ENCODE data around the gene FGF10. TPM values are rescaled to one million over a fixed set of nuclear protein-coding genes. Genes with fewer than 3 reads are reported as not detected.

The FGF10 gene
- total RNA-seq, 1 donor from 2014 or later: 4.5 TPM

DNA sequence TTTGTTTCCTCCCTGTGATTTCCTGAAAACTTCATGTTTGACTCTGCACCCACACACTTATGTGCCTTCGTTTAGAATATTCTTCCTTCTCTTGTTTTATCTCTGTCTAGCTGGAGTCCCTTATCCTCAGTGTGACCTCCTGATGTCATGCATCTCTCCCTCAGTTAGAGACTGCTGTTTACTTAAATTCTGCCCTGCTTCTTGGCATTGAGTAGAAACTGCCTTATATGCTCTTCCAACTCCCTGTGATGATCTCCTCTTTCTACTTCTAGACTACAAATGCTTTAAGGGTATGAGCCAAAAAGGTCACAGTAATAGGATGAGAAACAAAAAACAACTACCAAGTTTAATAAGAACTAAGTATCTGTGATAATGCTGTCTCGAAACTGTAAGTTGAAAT lies 12.2 kb downstream of the FGF10 start:
- Mint-ChIP-seq H3K4me1 (no peaks in the 10 kb centered on the region), H3K4me3 (no peak overlapping the region), H3K27me3 (ENCODE audit: low read depth) (no peaks in the 10 kb centered on the region), H3K27ac (ENCODE audit: unreplicated experiment) (no peak overlapping the region), H3K36me3 (ENCODE audit: low read depth) (peaks cover 6% of the 10 kb centered on the region), H3K9me3 (peaks cover 6% of the 10 kb centered on the region)
- TF ChIP-seq, protein P1, sequence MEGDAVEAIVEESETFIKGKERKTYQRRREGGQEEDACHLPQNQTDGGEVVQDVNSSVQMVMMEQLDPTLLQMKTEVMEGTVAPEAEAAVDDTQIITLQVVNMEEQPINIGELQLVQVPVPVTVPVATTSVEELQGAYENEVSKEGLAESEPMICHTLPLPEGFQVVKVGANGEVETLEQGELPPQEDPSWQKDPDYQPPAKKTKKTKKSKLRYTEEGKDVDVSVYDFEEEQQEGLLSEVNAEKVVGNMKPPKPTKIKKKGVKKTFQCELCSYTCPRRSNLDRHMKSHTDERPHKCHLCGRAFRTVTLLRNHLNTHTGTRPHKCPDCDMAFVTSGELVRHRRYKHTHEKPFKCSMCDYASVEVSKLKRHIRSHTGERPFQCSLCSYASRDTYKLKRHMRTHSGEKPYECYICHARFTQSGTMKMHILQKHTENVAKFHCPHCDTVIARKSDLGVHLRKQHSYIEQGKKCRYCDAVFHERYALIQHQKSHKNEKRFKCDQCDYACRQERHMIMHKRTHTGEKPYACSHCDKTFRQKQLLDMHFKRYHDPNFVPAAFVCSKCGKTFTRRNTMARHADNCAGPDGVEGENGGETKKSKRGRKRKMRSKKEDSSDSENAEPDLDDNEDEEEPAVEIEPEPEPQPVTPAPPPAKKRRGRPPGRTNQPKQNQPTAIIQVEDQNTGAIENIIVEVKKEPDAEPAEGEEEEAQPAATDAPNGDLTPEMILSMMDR (conservative IDR thresholded peaks at IDR 0.05): no peak
- no peak for DNase-seq (ENCODE audit: low read depth, low spot score)

DNA sequence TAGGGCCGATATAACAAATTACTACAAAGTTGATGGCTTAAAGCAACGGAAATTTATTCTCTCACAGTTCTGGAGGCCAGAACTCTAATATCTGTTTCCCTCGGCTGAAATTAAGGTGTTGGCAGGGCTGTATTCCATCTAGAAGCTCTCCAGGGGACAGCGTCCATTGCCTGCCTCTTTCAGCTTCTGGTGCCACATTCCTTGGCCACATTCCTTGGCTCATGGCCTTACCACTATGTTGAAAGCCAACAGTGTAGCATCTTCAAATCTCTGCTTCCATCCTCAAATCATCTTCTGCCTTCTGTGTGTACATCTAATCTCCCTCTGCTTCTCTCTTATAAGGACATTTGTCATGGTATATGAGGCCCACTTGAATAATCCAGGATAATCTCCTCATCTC lies 17.2 kb downstream of the FGF10 start:
- no peak for DNase-seq (ENCODE audit: low read depth, low spot score)
- Mint-ChIP-seq H3K4me3 (no peak overlapping the region), H3K27me3 (ENCODE audit: low read depth) (no peaks in the 10 kb centered on the region), H3K36me3 (ENCODE audit: low read depth) (peaks cover 5% of the 10 kb centered on the region), H3K27ac (ENCODE audit: unreplicated experiment) (no peak overlapping the region), H3K4me1 (no peaks in the 10 kb centered on the region), H3K9me3 (peaks cover 6% of the 10 kb centered on the region)
- TF ChIP-seq, protein P1 (conservative IDR thresholded peaks at IDR 0.05): no peak

DNA sequence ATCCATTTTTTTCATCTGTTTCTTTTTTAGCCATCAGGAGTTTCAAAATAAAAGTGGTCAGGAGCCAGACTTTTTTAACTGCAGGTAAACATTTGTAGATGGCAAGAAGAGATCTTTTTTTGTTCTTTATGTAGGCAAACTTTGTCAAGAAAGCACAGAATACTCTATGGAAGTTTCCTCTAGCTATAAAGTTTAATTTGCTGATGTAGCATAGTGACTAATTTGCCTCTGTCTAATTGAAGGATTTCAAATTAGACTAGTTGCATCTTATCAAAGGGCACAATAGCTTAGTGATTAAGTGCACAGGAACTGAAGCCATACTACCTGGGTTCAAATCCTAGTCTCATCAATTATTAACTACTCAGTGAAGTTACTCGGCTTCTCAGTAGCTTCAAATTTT lies 22.0 kb downstream of the FGF10 start:
- H3K36me3 Mint-ChIP-seq (ENCODE audit: low read depth): no peaks in the 10 kb centered on the region
- H3K9me3 Mint-ChIP-seq: no peaks in the 10 kb centered on the region
- TF ChIP-seq, protein P1 (conservative IDR thresholded peaks at IDR 0.05): no peak
- H3K4me3 Mint-ChIP-seq: no peak overlapping the region
- H3K27ac Mint-ChIP-seq (ENCODE audit: unreplicated experiment): no peak overlapping the region
- no peak for DNase-seq (ENCODE audit: low read depth, low spot score)
- no peaks in the 10 kb centered on the region for H3K27me3 Mint-ChIP-seq (ENCODE audit: low read depth)
- H3K4me1 Mint-ChIP-seq: no peaks in the 10 kb centered on the region

DNA sequence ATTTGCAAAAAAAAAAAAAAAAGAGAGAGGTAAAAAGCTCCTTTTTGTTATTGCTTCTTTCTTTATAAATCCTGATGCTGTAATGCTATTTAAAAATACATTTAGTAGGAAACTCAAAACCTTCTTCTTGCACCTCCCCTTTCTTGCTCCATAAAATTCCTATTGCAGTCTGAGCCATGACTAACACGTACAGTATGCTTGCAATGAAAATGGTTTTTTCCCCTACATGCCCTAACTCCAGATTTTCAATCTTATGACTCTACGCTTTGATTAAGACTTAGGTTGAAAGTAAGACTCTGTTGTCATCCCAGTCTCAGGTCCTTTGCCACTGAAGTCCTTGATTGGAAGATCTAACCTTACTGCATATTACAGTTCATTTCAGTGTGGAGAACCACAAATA lies 23.9 kb downstream of the FGF10 start:
- Mint-ChIP-seq H3K4me1 (no peaks in the 10 kb centered on the region), H3K4me3 (no peak overlapping the region), H3K9me3 (no peaks in the 10 kb centered on the region), H3K27ac (ENCODE audit: unreplicated experiment) (no peak overlapping the region), H3K36me3 (ENCODE audit: low read depth) (no peaks in the 10 kb centered on the region), H3K27me3 (ENCODE audit: low read depth) (no peaks in the 10 kb centered on the region)
- DNase-seq (ENCODE audit: low read depth, low spot score): no peak
- TF ChIP-seq, protein P1 (conservative IDR thresholded peaks at IDR 0.05): no peak

DNA sequence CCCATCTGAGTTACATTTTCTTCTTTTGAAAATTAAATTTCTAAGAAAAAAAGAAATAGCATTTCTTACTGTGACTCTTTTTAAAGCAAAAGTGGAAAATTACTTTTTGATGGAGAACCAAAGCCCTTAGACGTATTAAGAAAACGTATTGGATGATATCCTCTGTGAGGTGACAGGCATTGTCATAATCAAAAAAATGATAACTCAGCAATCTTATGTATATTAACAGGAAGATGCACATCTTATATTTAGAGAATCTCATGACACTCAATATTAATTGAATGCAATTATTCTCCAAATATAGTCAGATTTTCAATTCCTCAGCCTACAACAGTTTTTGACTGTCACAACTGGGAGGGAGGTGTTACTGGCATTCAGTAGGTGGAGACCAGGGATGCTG lies 25.1 kb downstream of the FGF10 start:
- no peak overlapping the region for H3K27ac Mint-ChIP-seq (ENCODE audit: unreplicated experiment)
- no peak for DNase-seq (ENCODE audit: low read depth, low spot score)
- no peaks in the 10 kb centered on the region for H3K9me3 Mint-ChIP-seq
- H3K4me1 Mint-ChIP-seq: no peaks in the 10 kb centered on the region
- no peaks in the 10 kb centered on the region for H3K36me3 Mint-ChIP-seq (ENCODE audit: low read depth)
- no peak overlapping the region for H3K4me3 Mint-ChIP-seq
- TF ChIP-seq, protein P1 (conservative IDR thresholded peaks at IDR 0.05): no peak
- H3K27me3 Mint-ChIP-seq (ENCODE audit: low read depth): no peaks in the 10 kb centered on the region

Measured in neural crest cell (in vitro differentiated cells).